Measurements from ENCODE around the gene COL23A1. TPM values are rescaled to one million over a fixed set of nuclear protein-coding genes. Genes with fewer than 3 reads are reported as not detected.
A peak's percentile ranks its signal among the peaks of the same experiment; 100 is the strongest.

The COL23A1 gene
- polyA plus RNA-seq, 1 donor from 2014 or later = 0.18 TPM

DNA sequence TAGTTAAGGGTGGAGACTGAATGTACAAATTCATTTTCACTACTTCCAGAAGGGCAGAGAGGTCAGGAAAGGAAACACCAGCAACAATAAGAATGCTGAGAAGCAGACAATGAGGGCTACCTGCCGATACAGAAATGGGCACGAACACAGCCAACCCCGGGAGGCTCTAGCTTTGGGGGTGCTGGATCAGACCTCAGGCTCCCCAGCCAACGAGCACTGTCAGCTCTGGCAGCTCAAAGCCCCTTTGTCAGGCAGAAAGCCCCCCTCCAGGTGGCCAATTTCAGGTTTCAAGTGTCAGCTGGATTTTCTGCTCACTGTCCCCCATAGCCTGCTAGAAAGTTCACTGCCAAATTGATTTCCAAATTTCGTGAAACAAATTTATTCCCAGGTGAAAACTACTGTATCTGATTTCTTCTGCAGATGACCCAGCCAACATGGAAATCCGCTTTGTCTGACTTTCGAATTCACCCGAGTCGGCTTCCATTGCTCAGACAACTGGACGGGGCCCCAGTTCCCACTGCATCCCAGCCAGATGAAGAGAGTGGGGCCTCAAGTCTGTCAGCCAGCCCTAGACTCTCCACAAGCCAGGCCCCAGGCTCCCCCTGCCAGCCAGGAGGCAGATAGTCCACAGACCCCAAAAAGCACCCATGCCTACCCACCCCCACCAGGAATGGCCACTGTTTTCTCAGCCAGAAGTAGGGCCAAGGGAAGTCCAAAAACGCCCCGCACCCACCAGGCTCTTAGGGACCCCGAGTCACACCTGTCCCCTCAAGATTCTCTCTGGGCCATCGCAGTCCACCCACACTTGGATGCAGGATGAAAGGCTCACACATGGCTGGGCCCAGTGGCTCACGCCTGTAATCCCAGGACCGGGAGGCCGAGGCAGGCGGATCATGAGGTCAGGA lies 261.1 kb downstream of the COL23A1 start:
- peaks cover 5% of the 10 kb centered on the region for H3K27me3 Mint-ChIP-seq
- H3K27ac Mint-ChIP-seq = no peak overlapping the region
- H3K36me3 Mint-ChIP-seq = no peaks in the 10 kb centered on the region

DNA sequence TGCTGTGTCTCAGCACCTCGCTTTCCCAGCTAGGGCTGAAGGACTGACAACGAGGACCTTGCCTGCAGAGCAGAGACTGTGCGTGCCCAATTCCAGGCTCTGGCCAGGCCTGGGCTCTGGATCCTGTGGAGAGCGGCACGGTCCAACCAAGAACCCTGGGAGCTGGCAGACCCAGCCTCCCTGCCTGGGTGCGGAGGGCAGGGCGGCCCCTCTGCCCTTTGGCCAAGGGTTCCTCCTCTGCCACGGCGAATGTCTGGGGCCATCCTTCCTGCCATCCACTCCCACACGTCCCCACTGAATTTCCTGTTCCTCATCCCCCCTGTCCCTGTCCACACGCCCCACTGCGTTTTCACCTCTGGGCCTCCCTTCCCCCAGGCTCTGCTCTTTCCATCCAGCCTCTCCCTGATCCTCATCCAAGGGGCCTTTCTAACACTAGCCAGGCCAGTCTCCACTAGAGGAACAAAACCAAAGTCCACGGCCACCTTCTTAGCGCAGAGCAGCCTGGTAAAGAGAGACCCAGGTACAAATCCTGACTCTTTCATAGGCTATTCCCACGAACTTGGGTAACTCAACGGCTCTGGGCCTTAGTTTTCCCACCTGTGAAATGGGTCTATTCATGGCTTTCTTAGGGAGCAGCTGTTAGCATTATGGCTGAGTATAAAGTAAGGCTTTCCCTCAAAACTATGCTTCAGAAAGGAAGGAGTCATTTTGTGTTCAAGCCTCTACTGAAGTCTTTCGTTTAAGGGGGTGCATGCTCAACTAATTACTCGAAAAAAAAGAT lies 262.1 kb downstream of the COL23A1 start:
- H3K9me3 Mint-ChIP-seq = no peaks in the 10 kb centered on the region
- no peaks in the 10 kb centered on the region for H3K36me3 Mint-ChIP-seq
- no peak overlapping the region for H3K27ac Mint-ChIP-seq
- H3K4me1 Mint-ChIP-seq = peaks cover 16 to 19% (median 18%) of the 10 kb centered on the region in 3 donors
- peaks cover 6% of the 10 kb centered on the region for H3K27me3 Mint-ChIP-seq
- H3K4me3 Mint-ChIP-seq = peak overlapping the region in 1 of 4 donors; percentile 28

More for the DNA sequence above, 261.1 kb downstream of the COL23A1 start:
- no peak overlapping the region for H3K4me3 Mint-ChIP-seq
- H3K4me1 Mint-ChIP-seq = peaks cover 12 to 16% (median 13%) of the 10 kb centered on the region in 3 donors
- no peaks in the 10 kb centered on the region for H3K9me3 Mint-ChIP-seq

DNA sequence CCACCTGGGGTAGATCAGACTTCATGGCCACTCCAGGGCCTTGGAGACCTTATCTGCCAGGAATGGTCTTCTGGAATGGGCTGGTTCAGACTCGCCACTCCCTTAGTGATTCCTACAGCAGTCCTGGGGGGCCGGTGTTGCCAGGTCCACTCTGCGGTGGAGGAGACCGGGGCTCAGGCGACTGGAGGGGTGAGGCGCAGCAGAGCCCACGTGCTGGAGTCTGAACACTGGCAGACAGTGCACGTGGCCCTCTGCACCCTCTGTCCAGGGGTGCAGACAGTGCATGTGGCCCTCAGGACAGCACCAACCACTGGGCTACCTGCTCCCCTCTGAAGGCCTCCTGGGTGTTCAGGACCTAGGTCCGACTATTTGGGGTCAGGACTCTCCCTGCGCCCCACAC lies 262.7 kb downstream of the COL23A1 start:
- no peaks in the 10 kb centered on the region for H3K36me3 Mint-ChIP-seq
- H3K9me3 Mint-ChIP-seq = no peaks in the 10 kb centered on the region
- H3K4me3 Mint-ChIP-seq = no peak overlapping the region
- H3K4me1 Mint-ChIP-seq = peaks cover 16 to 19% (median 18%) of the 10 kb centered on the region in 3 donors
- H3K27ac Mint-ChIP-seq = no peak overlapping the region
- H3K27me3 Mint-ChIP-seq = peaks cover 6% of the 10 kb centered on the region

DNA sequence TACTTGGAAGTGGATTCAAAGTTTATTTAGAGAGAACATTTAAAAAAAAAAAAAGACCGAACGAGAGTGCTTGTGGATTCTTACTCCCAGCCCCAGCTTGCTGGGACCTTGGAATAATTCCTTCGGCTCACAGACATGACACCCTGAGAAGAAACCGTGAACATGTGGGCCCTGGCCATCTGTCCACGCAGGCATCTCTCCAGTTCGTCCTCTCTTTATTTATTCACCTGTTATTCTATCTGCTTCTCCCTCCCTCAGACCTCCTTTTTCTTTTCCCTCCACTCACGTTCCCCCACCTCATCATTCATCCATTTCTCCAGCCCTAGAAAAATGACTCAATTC lies 263.8 kb downstream of the COL23A1 start:
- Mint-ChIP-seq H3K36me3 (no peaks in the 10 kb centered on the region), H3K9me3 (no peaks in the 10 kb centered on the region), H3K27ac (no peak overlapping the region), H3K4me1 (peaks cover 16 to 19% (median 18%) of the 10 kb centered on the region in 3 donors), H3K27me3 (peaks cover 4% of the 10 kb centered on the region), H3K4me3 (no peak overlapping the region)

DNA sequence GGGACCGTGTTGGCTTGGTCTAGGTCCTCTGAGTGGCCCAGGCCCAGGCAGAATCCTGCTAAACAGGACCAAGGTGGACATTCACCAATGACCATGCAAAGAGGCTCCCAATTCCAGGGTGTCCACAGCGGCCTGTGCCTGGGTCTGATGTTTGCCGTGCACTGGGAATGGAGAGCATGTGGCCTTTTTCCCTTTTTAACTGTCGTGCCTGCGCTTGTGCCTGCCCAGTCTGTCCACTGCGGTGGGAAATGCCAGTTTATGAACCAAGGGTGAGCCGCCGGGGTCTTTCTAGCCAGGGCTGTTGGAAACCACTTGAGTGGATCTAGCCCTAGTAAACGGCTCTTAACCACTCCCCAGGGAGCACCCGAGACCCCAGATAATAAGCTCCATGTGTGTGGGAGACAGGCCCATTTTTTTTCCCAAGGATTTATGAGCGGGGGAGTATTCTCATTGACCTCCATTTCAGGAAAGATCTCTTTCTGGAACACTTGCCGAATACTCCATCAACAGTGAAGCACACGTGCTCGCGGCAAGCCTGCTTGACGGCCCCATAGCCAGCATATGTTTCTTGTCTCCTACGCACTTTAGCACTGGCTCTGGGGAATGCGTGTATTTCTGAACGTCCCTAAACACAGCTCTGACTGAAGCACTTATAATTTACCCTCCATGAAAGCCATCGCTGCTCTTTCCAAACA lies 264.4 kb downstream of the COL23A1 start:
- H3K4me3 Mint-ChIP-seq = no peak overlapping the region
- no peak overlapping the region for H3K27ac Mint-ChIP-seq
- no peaks in the 10 kb centered on the region for H3K9me3 Mint-ChIP-seq
- peaks cover 4% of the 10 kb centered on the region for H3K27me3 Mint-ChIP-seq
- peaks cover 16 to 19% (median 18%) of the 10 kb centered on the region in 3 donors for H3K4me1 Mint-ChIP-seq
- no peaks in the 10 kb centered on the region for H3K36me3 Mint-ChIP-seq

DNA sequence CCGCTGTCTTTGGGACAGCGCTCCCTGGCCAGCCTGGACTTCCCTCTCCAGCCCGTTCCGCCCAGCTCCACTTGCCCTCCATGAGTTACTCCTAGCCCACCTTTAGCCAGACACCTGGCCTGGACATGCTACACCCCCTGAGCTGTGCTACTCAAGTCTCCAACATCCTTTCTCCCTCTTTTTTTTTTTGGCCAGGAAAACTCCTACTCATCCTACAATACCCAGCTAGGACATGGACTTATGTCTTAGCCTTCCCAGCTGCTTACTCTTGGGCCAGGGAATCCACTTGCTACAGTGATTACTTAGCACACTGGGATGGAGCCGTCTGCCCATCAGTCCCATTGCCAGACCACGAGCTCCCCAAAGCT lies 264.9 kb downstream of the COL23A1 start:
- Mint-ChIP-seq H3K4me3 (peak overlapping the region in 1 of 4 donors; percentile 90), H3K9me3 (no peaks in the 10 kb centered on the region), H3K27ac (no peak overlapping the region), H3K4me1 (peaks cover 16 to 18% (median 16%) of the 10 kb centered on the region in 3 donors), H3K27me3 (peaks cover 4% of the 10 kb centered on the region), H3K36me3 (no peaks in the 10 kb centered on the region)

DNA sequence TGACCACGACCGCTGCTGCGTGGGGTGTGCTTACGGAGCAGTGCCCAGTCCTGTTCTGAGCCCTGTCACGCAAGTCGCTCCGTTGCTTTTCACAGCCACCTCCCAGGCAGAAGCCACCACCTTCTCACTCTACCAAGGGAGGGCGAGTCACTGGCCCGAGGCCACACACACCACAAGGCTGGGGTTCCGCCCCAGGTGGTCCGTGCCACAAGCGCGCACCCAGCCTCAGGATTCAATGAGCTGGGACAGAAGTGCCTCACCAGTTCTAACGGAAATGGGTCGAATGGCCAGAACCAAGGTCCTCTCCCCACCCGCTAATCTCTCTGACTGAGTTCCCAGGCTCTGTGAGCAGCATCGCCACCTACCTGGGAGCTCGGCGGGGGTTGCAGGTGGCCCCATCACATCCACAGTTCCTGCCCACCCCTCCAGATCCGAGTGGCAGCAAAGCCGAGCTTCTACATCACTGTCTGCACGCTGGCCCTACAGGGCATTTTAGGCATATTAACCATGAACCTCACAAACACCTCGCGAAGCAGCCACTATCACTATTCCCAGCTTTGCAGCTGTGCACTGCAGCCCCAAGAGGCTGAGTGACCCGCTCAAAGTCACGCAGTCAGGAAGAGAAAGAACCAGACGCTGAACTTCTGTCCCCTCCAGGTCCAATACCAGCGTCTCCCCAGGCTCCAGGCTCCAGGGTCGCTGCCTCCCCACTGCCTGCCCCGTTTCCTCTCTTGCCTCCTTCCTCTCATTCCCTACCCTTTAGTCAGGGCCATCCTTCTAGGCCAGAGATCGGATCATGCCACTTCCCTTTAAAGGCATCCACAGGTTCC lies 265.5 kb downstream of the COL23A1 start:
- H3K36me3 Mint-ChIP-seq = no peaks in the 10 kb centered on the region
- no peaks in the 10 kb centered on the region for H3K9me3 Mint-ChIP-seq
- H3K4me1 Mint-ChIP-seq = peaks cover 16 to 18% (median 16%) of the 10 kb centered on the region in 3 donors
- peak overlapping the region; percentile 33 to 94 (median 70) for H3K4me3 Mint-ChIP-seq
- H3K27me3 Mint-ChIP-seq = peaks cover 4% of the 10 kb centered on the region
- no peak overlapping the region for H3K27ac Mint-ChIP-seq

DNA sequence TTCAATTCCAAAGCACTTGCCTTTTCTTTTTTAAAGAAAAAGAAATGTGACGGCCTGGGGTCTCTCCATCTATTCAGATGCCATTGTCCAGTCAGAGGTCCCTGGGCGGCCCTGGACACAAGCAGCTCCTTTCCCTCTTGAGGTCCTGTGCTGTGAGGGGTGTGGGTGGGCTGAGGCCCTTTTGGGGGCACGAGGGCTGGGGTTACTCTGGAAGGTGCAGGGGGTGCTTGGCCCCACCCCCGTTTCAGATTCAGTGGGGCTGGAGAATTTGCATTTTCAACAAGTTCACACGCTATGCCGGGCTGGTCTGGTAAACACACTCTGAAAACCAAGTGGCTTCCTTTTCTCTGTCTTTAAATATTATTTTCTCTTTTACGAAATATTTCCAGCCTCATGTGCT lies 266.2 kb downstream of the COL23A1 start:
- no peak overlapping the region for H3K27ac Mint-ChIP-seq
- no peaks in the 10 kb centered on the region for H3K9me3 Mint-ChIP-seq
- peaks cover 6% of the 10 kb centered on the region for H3K27me3 Mint-ChIP-seq
- peaks cover 1% of the 10 kb centered on the region for H3K36me3 Mint-ChIP-seq
- peaks cover 16 to 19% (median 16%) of the 10 kb centered on the region in 3 donors for H3K4me1 Mint-ChIP-seq
- H3K4me3 Mint-ChIP-seq = peak overlapping the region; percentile 33 to 94 (median 70)

DNA sequence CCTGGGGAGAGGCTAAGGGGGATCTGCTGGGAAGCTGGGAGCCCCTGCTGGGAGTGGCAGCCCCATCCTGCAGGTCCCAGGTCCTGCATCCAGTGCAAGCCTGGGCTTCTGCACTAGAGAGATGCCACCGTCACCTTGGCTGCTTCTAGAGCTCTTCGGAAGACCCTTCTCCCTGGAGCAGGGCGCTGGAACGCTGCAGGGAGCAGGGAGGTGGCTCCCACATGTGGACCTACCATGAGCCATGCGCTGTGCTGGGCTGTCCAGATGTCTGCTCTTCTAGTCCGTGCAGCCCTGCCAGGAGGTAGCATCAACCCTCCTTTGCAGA lies 266.7 kb downstream of the COL23A1 start:
- Mint-ChIP-seq H3K36me3 (peaks cover 1% of the 10 kb centered on the region), H3K4me3 (peak overlapping the region in 2 of 4 donors; percentile 83 to 94), H3K9me3 (no peaks in the 10 kb centered on the region), H3K27me3 (peaks cover 6% of the 10 kb centered on the region), H3K27ac (no peak overlapping the region), H3K4me1 (peaks cover 16 to 19% (median 16%) of the 10 kb centered on the region in 3 donors)

DNA sequence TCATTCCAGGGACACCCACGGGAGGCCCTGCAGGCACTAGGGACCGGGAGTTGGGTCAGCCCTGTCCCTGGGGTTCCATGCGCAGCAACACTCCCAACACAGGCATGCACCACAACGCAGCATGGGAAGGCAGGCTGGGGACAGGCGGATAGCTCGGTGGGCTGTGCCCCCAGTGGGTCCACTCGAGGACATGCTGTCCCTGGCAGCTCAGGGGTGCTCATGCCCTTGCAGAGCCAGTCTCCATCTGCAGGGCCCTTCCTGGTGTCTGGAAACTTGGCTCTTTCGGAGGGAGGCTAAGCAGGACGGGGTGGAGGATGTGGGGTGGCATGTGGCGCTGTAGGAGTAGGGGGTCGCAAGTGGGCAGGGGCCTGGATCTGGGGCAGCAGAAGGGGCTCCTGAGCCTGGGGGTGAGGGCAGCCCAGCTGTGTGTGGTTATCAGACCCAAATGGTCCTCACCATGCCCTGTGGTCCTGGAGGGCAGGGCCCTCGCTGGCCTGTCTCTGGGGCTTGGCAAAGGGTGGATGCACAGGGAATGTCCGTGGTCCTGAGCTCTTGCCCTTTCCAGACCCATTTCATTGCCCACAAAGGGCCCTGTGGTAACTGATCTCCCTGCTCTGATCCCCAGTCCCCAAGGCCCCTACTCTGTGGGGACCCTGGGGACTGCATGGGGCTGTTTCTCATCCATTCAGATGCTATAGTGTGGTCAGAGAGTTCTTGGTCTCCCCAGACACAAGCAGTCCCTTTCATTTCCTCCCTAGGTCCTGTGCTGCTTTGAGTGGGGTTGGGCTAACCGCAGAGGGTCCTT lies 267.3 kb downstream of the COL23A1 start:
- H3K27me3 Mint-ChIP-seq = peaks cover 6% of the 10 kb centered on the region
- H3K27ac Mint-ChIP-seq = no peak overlapping the region
- H3K4me3 Mint-ChIP-seq = peak overlapping the region in 2 of 4 donors; percentile 18 to 94
- peaks cover 16 to 19% (median 16%) of the 10 kb centered on the region in 3 donors for H3K4me1 Mint-ChIP-seq
- H3K36me3 Mint-ChIP-seq = peaks cover 1% of the 10 kb centered on the region
- H3K9me3 Mint-ChIP-seq = no peaks in the 10 kb centered on the region

DNA sequence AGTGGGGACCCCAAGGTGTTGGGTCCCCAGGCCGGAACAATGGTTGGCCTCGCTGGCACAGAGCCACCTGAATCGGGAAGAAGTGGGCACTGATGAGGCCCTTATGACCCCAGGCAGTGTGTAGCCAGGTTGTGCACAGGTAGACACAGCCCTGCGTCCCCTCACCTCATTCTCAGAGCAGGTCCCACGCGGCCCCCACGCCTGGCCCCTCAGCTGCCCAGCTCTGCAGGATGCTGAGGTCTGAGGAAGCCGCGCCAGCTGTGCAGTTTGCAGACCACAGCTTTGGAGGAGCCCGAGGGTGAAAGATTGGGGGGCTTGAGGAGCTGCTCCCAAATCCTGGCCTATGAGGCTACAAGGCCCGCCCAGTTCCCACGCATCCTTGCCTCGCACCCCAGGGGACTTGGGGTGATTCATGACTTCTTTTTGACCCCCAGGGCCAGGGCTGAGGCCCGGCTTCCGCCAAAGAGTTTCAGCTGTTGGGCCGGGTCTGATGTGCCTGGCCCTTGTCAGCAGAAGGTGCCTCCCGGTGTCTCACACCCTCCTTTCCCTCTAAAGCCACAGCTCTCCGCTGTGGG lies 269.8 kb downstream of the COL23A1 start:
- H3K27ac Mint-ChIP-seq = no peak overlapping the region
- peaks cover 16 to 19% (median 16%) of the 10 kb centered on the region in 3 donors for H3K4me1 Mint-ChIP-seq
- peaks cover 1% of the 10 kb centered on the region for H3K36me3 Mint-ChIP-seq
- peaks cover 6% of the 10 kb centered on the region for H3K27me3 Mint-ChIP-seq
- peak overlapping the region in 1 of 4 donors; percentile 52 for H3K4me3 Mint-ChIP-seq
- H3K9me3 Mint-ChIP-seq = peaks cover 0 to 8% (median 0%) of the 10 kb centered on the region in 3 donors

DNA sequence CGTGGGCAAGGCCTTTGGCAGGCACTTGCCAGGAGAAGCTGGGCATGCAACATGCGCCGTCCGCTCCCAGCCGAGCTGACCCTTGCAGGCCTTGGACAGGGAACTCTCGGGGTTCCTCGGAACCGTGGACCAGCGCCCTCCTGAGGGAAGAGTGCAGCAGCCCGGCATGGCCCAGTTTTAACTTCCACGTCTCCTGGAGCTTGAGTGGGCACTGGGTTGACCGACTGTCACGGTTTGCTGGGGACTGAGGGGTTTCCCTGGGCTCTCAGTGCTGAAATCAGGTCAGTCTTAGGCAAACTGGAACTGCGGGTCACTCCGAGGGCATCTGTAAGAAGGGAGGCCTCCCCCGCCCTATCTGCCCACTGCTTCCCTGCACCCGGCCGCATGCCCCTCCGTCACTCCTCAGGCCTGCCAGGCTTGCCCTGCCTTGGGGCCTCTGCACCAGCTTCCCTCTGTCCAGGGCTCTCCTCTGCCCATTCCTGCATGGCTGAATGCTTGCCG lies 270.6 kb downstream of the COL23A1 start:
- H3K27ac Mint-ChIP-seq = no peak overlapping the region
- H3K36me3 Mint-ChIP-seq = peaks cover 1% of the 10 kb centered on the region
- H3K27me3 Mint-ChIP-seq = peaks cover 6% of the 10 kb centered on the region
- H3K4me1 Mint-ChIP-seq = peaks cover 8 to 12% (median 8%) of the 10 kb centered on the region in 3 donors
- H3K4me3 Mint-ChIP-seq = no peak overlapping the region
- H3K9me3 Mint-ChIP-seq = peaks cover 0 to 8% (median 0%) of the 10 kb centered on the region in 3 donors

DNA sequence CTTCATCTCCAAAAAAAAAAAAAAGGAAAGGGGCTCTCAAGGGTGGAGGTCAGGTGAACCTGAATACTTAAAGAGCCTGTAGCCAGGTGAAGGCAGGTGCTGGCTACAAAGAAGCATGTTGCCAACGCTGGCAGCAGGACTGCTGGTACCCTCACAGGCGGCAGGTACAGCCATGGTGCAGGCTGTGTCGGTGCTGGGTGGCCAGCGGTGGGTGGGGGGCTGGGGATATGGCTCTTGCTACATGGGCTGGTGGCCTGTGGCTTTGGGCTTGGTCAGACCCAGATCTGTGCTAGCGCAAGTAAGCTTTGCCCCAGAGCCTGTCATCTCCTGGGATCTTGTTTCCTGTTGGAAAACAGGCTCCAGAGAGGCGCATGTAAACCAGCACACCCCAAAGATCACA lies 271.3 kb downstream of the COL23A1 start:
- Mint-ChIP-seq H3K4me1 (peaks cover 1 to 6% (median 2%) of the 10 kb centered on the region in 3 donors), H3K4me3 (no peak overlapping the region), H3K27me3 (peaks cover 3% of the 10 kb centered on the region), H3K36me3 (peaks cover 1% of the 10 kb centered on the region), H3K9me3 (peaks cover 0 to 8% (median 0%) of the 10 kb centered on the region in 3 donors), H3K27ac (no peak overlapping the region)

Data from IgD-negative memory B cell (primary cell).